Heart left ventricle (tissue), 13 donors: ENCODE results near the gene SNX30.

ENCODE experiments used
- CTCF ChIP-seq, 12 donors: fragments of 200-600 bp; sonication (generic) in 4 of 12; IDR thresholded peaks; one replicate each; pipeline versions ENCODE4 v1.5.0 to v1.8.0; 2018 to 2022; ENCODE audit warnings: antibody characterized with exemption in 12 of 12, mild to moderate bottlenecking in 5 of 12
- POLR2A ChIP-seq, 2 donors: fragments of 450-650 bp; IDR thresholded peaks; one replicate each; pipeline ENCODE4 v1.6.1; 2017; ENCODE audit warnings: antibody characterized with exemption in 2 of 2, mild to moderate bottlenecking in 2 of 2, moderate library complexity in 2 of 2
- donor health status: ischemic (EF 13 %, LVEDD 7.1; RV severe dilation, severe dysfunction).
- donor health status: DM: no; HTN: yes; CAD: no.
- donor health status: DM: no; HTN: no; CAD: no.
- donor health status: ischemic (EF 25% LVEDD 6.9; RV normal size, moderate dysfunction).
- donor health status: ischemic (EF 25% LVEDD 5.7; RV mildly dilated, moderate dysfunction).
- donor health status: ischemic (EF 35%, LVEDD 5.7; RV mildly dilated, moderate dysfunction).
- donor health status: nonischemic (EF 11% LVEDD 7.7; RV severe dilation, severe dysfunction).
- donor health status: DM: yes; HTN: yes; CAD: no.
- donor health status: PGD.
- donor health status: ischemic (EF 29% LVEDD 5.4; RV normal size, mild dysfunction).
- donor health status: nonischemic (EF 23%, LVEDD 6.1; RV moderate dilation, normal function).

- TF ChIP-seq CTCF (IDR thresholded peaks at IDR 0.05) (no peak), POLR2A (IDR thresholded peaks at IDR 0.05) (no peak)
Measured at GRCh38 chr9:112894699-112895098, 144.1 kb downstream of the SNX30 start.
